Adrenal gland (tissue), 12 donors: ENCODE measurements around the gene ARHGAP18. TPM values are rescaled to one million over a fixed set of nuclear protein-coding genes. Genes with fewer than 3 reads are reported as not detected.

Source experiments
- DNase-seq, 7 donors: peaks; one replicate each; pipeline ENCODE4 v3.0.0-alpha.2; 2019 to 2020
- H3K27ac ChIP-seq, 5 donors: fragments of 200-600 bp; sonication (generic) in 4 of 5; 1 replicate in 3 of 5; 2 replicates in 2 of 5; pipeline versions ENCODE4 v1.5.1 to v1.8.0; 2016 to 2020; ENCODE audit warnings: mild to moderate bottlenecking in 1 of 5
- H3K27me3 ChIP-seq: fragments of 200-600 bp; 2 replicates; pipeline ENCODE4 v1.8.0; 2021
- H3K36me3 ChIP-seq, 2 donors: fragments of 200-600 bp; replicated peaks in 1 of 2; 1 replicate in 1 of 2; 2 replicates in 1 of 2; pipeline versions ENCODE4 v1.5.1 to v1.8.0; 2018 to 2022
- H3K4me1 ChIP-seq, 2 donors: fragments of 200-600 bp; replicated peaks in 1 of 2; 1 replicate in 1 of 2; 2 replicates in 1 of 2; pipeline versions ENCODE4 v1.5.1 to v1.8.0; 2018 to 2021
- H3K4me3 ChIP-seq, 4 donors: fragments of 200-600 bp; sonication (generic) in 3 of 4; one replicate each; pipeline ENCODE4 v1.5.1; 2016 to 2018
- H3K9me3 ChIP-seq, 3 donors: fragments of 200-600 bp; sonication (generic) in 1 of 3; replicated peaks in 1 of 3; 1 replicate in 2 of 3; 2 replicates in 1 of 3; pipeline versions ENCODE4 v1.5.1 to v1.8.0; 2016 to 2021
- POLR2A ChIP-seq, 2 donors: fragments of 450-650 bp; IDR thresholded peaks; one replicate each; pipeline ENCODE4 v1.6.1; 2017; ENCODE audit warnings: antibody characterized with exemption in 2 of 2, mild to moderate bottlenecking in 2 of 2, moderate library complexity in 1 of 2
- WGBS, 4 donors: extraction: QIAGEN DNeasy Blood & Tissue Kit in 2 of 4; methylation state at CpG; one replicate each; pipeline versions ENCODE4 v1.1.5 to v1.1.7; 2013 to 2017; 5-methylcytosine and 5-hydroxymethylcytosine counted together
- intact Hi-C, 2 donors: fragments of 100-400 bp; cut with DNase I; formaldehyde crosslinking; loops; one replicate each; pipeline versions ENCODE4 v1.14.1 to v1.15.0; 2022 to 2023
- polyA plus RNA-seq, 3 donors: library from polyadenylated mRNA; stranded (reverse); fragments of 200-250 nt in 2 of 3; fragments of 350-450 nt in 1 of 3; fragmentation: Illumina TruSeq in 1 of 3; extraction: RNeasy Lipid Tissue Mini Kit (QIAGEN cat#74804) in 1 of 3; gene quantifications; one replicate each; pipeline ENCODE4 v1.2.3, GENCODE V29; 2013 to 2014
- total RNA-seq, 9 donors: library from RNA; depleted of rRNA in 4 of 9; stranded (reverse); fragments of >200 nt in 4 of 9; fragments of 120-200 nt in 1 of 9; fragmentation: NEBNext Ultra II Directional in 1 of 9; extraction: Animal tissue kit (Norgen Biotek cat#: 25700) in 1 of 9; gene quantifications; one replicate each; pipeline versions ENCODE4 v1.1.0 to v1.2.4, GENCODE V29; 2013 to 2023
- TF ChIP-seq, protein P1 (sequence below), 6 experiments: fragments of 450-650 bp in 4 of 6; fragments of 200-600 bp in 2 of 6; sonication (generic) in 1 of 6; IDR thresholded peaks; 1 replicate in 5 of 6; 2 replicates in 1 of 6; pipeline versions ENCODE4 v1.5.1 to v1.8.0; 2016 to 2021; ENCODE audit warnings: antibody characterized with exemption in 6 of 6, mild to moderate bottlenecking in 2 of 6, moderate library complexity in 1 of 6
- donor health status: healthy with polysubstance abuse.
- donor health status: Bipolar disorder and iron deficiency.
- donor health status: DM: yes; HTN: yes; CAD: no.
- donor health status: DM: no; HTN: no; CAD: no.
- donor health status: DM: no; HTN: no; CAD: no.
- donor health status: DM: yes; HTN: yes; CAD: no.

ARHGAP18 gene
- total and polyA plus RNA-seq, 12 donors = 22.0 to 101 (median 75.8) TPM

GRCh38 chr6:129704708-129705107 lies 5.3 kb downstream of the ARHGAP18 start:
- no peaks in the 10 kb centered on the region for H3K36me3 ChIP-seq
- intact Hi-C loops = no loop called here
- no peaks in the 10 kb centered on the region for H3K9me3 ChIP-seq
- H3K4me3 ChIP-seq = no peak overlapping the region
- H3K27ac ChIP-seq = no peak overlapping the region
- H3K4me1 ChIP-seq = peaks cover 10 to 63% of the 10 kb centered on the region in 2 donors
- H3K27me3 ChIP-seq = no peaks in the 10 kb centered on the region
- no peak for DNase-seq
- TF ChIP-seq, protein P1, sequence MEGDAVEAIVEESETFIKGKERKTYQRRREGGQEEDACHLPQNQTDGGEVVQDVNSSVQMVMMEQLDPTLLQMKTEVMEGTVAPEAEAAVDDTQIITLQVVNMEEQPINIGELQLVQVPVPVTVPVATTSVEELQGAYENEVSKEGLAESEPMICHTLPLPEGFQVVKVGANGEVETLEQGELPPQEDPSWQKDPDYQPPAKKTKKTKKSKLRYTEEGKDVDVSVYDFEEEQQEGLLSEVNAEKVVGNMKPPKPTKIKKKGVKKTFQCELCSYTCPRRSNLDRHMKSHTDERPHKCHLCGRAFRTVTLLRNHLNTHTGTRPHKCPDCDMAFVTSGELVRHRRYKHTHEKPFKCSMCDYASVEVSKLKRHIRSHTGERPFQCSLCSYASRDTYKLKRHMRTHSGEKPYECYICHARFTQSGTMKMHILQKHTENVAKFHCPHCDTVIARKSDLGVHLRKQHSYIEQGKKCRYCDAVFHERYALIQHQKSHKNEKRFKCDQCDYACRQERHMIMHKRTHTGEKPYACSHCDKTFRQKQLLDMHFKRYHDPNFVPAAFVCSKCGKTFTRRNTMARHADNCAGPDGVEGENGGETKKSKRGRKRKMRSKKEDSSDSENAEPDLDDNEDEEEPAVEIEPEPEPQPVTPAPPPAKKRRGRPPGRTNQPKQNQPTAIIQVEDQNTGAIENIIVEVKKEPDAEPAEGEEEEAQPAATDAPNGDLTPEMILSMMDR (IDR thresholded peaks at IDR 0.05) = no peak
- TF ChIP-seq POLR2A (IDR thresholded peaks at IDR 0.05) = no peak

- no peak for TF ChIP-seq POLR2A (IDR thresholded peaks at IDR 0.05)
- TF ChIP-seq, protein P1 (IDR thresholded peaks at IDR 0.05) = no peak
- Histone ChIP-seq H3K4me3 (no peak overlapping the region), H3K36me3 (no peaks in the 10 kb centered on the region), H3K4me1 (peaks cover 8 to 46% of the 10 kb centered on the region in 2 donors), H3K27me3 (no peaks in the 10 kb centered on the region), H3K27ac (no peak overlapping the region), H3K9me3 (no peaks in the 10 kb centered on the region)
- intact Hi-C loops = no loop called here
- 80 to 92% (median 89%) methylated on average over 4 of the region's 4 CpGs for WGBS, 4 donors
- DNase-seq = no peak
These were observed 8.1 kb downstream of the ARHGAP18 start for GRCh38 chr6:129701721-129702455.

- Histone ChIP-seq H3K27ac (no peak overlapping the region), H3K4me1 (peaks cover 2 to 48% of the 10 kb centered on the region in 2 donors), H3K27me3 (no peaks in the 10 kb centered on the region), H3K9me3 (no peaks in the 10 kb centered on the region), H3K36me3 (no peaks in the 10 kb centered on the region), H3K4me3 (no peak overlapping the region)
- DNase-seq = no peak
- intact Hi-C loops = no loop called here
- 91 to 100% (median 94%) methylated on average over 2 of the region's 2 CpGs for WGBS, 4 donors
- TF ChIP-seq, protein P1 (IDR thresholded peaks at IDR 0.05) = no peak
- no peak for TF ChIP-seq POLR2A (IDR thresholded peaks at IDR 0.05)
These were observed 9.3 kb downstream of the ARHGAP18 start for GRCh38 chr6:129700666-129701065.

DNA sequence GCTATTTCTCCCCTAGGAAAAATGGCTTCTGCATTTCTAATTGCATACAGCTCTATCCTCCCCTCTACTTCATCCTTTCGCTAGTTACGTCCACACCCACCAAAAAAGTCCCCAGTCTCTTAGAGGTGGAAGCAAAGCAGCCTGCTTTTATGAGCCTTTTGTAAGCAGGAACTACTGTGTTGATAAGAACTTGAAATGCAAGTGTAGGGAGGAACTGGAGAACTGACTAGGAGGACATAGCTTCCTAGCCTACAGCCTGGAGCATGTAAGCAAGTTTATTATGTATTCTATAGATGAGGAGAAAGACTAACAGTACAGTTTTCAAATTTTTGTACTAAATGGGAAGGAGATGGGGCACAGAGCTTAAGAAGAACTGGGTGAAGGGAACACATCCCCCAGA lies 10.3 kb downstream of the ARHGAP18 start:
- no peak for TF ChIP-seq POLR2A (IDR thresholded peaks at IDR 0.05)
- TF ChIP-seq, protein P1 (IDR thresholded peaks at IDR 0.05) = no peak
- no peaks in the 10 kb centered on the region for H3K27me3 ChIP-seq
- intact Hi-C loops = no loop called here
- no peaks in the 10 kb centered on the region for H3K36me3 ChIP-seq
- H3K4me1 ChIP-seq = peaks cover 0 to 46% of the 10 kb centered on the region in 2 donors
- H3K4me3 ChIP-seq = no peak overlapping the region
- WGBS, 4 donors = 83 to 93% (median 88%) methylated on average over 2 of the region's 2 CpGs
- no peak for DNase-seq
- H3K27ac ChIP-seq = no peak overlapping the region
- H3K9me3 ChIP-seq = no peaks in the 10 kb centered on the region
